ENCODE measurements around the gene USP24.
"Not testable (repeated sequence)": the region's sequence is repeated elsewhere in the genome, so short reads cannot be mapped to it uniquely, and the experiment has no call there.

The USP24 gene

DNA sequence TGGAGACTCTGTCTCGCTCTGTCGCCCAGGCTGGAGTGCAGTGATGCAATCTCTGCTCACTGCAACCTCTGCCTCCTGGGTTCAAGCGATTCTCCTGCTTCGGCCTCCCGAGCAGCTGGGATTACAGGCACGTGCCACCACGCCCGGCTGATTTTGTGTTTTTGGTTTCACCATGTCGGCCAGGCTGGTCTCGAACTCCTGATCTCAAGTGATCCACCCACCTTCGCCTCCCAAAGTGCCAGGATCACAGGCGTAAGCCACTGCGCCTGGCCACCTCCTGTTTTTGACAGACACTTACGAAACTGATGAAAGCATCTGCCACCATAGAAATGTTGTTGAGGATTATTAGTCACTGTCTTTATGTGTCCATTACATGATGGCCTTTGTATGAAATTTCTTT is 106.2 kb downstream of the USP24 start:
- not testable (repeated sequence) for DNase-seq

DNA sequence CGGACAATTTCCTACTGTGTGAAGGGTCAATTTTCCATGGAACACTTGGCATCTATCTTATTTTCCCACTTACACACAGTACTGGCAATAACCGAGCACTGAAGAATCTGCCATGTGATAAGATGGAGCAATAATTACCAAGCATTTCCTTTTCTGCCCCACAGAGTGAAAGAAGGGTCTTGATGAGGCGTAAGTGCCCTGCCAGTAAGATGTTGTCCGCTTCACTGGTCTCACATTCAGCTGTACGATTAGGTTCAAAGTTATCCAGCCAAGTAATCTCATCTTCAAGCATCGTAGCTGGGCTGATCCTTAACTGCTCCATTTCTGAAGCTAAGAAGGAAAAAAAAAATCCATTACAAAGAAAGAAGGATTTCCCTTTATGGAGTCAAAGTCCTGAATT is 108.1 kb downstream of the USP24 start:
- no peak for DNase-seq

- no peak for DNase-seq
Measured at GRCh38 chr1:55103891-55104290, 111.3 kb downstream of the USP24 start.

GRCh38 chr1:55095095-55095494 is 120.1 kb downstream of the USP24 start:
- no peak for DNase-seq

DNA sequence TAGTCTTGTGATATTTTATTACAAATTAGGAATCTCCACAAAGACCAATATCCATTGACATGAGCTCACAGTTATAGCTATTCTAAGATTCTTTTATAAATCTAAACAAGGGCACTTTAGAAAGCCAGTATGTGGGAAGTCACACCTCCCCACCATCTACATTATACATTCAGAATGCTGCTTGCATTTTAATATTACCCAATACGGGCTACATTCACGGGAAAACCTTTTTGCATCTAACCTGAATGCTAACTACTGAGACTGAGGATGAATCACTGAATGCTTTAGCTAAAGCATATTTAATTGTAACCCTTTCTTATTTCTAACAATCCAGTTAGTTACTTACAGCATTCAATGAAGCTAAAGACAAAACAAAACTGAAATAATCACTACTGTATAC is 122.7 kb downstream of the USP24 start:
- no peak for DNase-seq

DNA sequence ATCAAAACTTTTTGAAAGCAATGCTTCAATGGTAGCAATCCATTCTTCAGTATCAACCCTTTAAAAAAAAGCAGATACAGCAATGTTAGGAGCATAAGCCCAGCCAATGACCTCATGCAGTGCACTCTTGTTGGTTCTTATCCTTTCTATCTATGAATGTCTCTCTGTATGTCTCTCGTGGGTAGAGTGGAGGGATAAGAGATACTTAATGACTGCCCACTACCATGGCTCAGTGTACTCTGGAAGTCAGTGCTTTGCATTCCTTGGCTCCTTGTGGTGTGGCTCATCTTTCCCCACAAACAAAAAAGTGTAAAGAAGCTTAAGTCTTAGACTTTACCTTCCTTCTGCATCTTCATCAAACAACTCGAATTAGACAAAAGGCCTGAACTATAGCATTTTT is 125.5 kb downstream of the USP24 start:
- no peak for DNase-seq

DNA sequence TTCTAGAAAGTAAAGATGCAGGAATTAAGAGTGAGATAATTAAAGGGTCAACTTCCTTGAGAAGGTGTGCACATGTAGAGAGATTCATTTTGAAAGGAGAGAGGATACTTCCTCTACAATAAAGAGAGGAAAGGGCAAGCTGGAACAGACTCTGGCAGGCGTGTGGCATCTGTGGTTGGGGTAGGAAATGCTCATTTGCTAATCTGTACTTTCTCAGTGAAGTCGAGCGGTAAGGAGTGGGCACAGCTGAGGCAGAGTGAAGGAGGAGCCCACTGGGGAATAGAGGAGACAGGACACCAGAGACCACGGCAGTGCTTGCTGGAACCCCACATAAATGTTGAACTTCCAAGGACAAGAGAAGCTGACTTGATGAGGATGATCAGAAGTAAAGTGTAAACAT is 126.8 kb downstream of the USP24 start:
- DNase-seq = no peak

GRCh38 chr1:55087439-55087838 is 127.7 kb downstream of the USP24 start:
- DNase-seq = no peak

DNA sequence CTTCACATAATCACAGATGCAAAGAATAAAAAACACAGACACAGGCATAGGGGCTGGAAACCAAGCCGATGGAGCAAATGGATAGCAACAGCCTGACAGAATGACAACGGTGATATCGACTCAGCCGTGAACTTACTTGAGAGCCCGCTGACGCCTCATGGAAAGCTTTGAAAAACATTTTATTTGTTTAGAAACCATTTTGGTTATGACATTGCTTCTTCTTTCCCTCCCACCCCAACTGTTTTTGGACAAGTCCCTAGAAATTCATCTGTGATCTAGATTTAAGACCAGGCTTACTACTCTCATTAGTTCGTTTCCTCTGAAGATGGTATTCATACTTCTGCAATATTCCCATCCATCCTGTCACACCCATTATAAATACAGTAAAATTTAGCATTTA is 130.9 kb downstream of the USP24 start:
- no peak for DNase-seq

GRCh38 chr1:55081905-55082296 is 133.3 kb downstream of the USP24 start:
- DNase-seq = no peak

DNA sequence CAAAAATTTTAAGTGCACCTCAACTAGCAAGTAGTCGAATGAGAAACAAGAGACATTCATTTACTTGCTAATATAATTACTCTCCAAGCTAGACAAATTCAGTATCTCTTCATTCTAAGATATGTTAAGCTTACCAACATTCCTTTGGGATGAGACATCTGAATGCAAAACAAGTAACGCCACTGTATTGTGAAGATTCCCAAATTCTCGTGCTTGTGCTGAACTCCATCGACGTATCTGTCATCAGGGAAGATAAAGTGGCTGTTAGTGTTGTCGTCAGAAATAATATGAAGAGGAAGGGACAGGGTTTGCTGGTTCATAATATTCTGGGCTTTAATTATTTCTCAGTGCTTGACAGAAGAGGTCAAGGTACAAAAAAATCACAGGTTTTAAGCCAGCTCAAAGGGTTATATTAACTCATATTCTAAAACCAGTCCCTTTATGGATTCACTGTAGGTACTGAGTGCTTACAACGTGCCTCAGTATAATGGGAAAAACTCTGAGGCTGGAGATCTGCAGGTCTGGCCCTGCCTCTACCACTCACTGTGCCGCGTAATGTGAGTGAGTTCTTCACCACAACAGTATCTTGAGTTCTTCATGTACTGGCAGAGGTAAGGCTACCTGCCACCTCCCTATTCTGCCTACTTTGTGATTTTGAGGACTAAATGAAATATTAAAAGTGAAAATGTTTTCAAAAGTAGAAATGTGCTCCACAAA is 133.8 kb downstream of the USP24 start:
- no peak for DNase-seq

- DNase-seq = no peak
Measured at GRCh38 chr1:55079651-55080050, 135.5 kb downstream of the USP24 start.

- peak in 1 of 2 experiments; percentile 27 for DNase-seq
Measured at GRCh38 chr1:55078470-55078869, 136.7 kb downstream of the USP24 start.

- DNase-seq = no peak
Measured at GRCh38 chr1:55076356-55076755, 138.8 kb downstream of the USP24 start.

- DNase-seq = no peak
Measured at GRCh38 chr1:55074455-55074854, 140.7 kb downstream of the USP24 start.

DNA sequence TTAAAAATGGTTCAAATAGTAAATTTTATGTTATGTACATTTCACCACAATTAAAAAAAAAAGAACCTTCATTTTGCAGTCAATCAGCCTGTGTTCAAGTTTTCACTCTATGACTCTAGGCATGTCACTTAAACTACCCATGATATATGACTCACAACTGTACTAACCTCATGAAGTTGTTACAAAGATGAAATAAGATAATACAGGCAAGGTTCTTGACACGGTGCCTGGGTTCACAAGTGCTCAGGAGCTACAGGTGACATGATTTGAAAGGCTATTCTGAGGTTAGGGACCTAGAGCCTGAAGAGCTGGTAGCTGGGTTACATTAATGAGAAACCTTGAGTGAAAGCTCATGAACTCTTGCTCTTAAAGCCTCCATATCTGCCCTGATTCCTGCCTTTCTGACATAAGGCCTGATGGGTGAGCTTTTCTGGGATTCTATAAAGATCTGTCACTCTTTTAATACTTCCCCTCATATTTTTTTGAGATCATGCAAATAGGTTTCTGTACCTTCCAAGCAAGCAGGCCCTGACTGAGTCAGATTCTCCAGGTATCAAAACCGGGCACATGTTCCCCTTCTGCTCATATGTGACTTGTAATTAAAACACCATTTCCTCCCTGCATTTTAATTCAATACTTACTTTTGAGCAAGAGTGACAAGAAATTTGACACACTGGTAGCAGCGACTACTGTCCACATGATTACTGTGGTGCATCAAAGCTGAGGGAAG is 141.8 kb downstream of the USP24 start:
- no peak for DNase-seq

GRCh38 chr1:55071477-55071876 is 143.7 kb downstream of the USP24 start:
- peak in 1 of 2 experiments; percentile 65 for DNase-seq

- peak; percentile 70 to 89 for DNase-seq
Measured at GRCh38 chr1:55070293-55071164, 144.6 kb downstream of the USP24 start.

- DNase-seq = no peak
Measured at GRCh38 chr1:55069280-55069679, 145.9 kb downstream of the USP24 start.

- no peak for DNase-seq
Measured at GRCh38 chr1:55068638-55069037, 146.5 kb downstream of the USP24 start.

- DNase-seq = no peak
Measured at GRCh38 chr1:55067914-55068313, 147.2 kb downstream of the USP24 start.

- DNase-seq = peak; percentile 71 to 75
Measured at GRCh38 chr1:55067022-55067778, 148.0 kb downstream of the USP24 start.

DNA sequence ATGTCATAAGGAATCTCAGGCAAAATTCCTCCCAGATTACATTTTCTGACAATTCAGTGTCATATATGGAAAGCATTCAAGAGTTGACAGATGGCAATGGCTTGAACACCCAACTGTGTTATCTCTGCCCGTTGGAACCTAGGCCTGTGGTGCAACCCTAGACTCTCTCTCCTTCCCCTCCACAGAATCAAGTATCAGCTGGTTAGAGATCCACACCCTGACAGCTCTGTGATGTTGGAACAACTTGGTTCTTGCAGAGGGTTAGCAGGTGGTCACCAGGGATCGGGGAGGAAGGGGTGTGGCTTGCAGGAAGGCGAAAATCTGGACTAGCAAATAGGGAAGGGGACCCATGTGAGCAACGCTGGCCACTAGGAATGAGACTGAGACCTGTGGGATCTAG is 149.5 kb downstream of the USP24 start:
- DNase-seq = peak; percentile 72 to 87

All from NCI-H524 (cell line).